ENCODE results near the gene TMEM161A. TPM values are rescaled to one million over a fixed set of nuclear protein-coding genes. Genes with fewer than 3 reads are reported as not detected.
"Not testable (repeated sequence)": the region's sequence is repeated elsewhere in the genome, so short reads cannot be mapped to it uniquely, and the experiment has no call there.

Gene TMEM161A
- total and polyA plus RNA-seq, 2 of the 13 experiments (the other 11 are each of a cell fraction or from before 2014, with no cell fraction given), result 25.9 to 31.4 TPM

DNA sequence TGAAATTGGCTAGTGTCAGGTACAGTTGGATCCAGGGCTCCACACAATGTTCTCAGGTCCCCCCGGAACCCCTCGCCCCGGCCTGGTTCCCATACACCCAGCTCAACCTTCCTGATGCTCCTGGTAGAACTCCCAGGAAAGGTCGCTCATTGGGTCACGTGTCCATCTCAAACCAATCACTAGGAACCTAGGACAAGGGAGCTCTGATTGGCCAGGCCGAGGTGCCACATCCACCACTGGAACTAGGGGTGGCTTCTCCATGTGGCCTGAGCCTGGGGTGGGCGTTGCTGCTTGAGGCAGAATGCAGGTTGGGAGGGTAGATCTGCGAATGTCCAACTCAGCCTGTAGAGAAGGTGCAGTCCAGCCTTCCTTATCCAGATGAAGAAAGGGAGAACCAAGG lies 38.7 kb upstream of the TMEM161A start:
- in situ Hi-C loops (cut with HindIII; ENCODE audit: extremely low pct_ligation_motif_present, low pct_unique_long_range_greater_than_20kb) (loop anchor here (5.0 kb wide), 1 partner anchor 35 kb away; no protein-coding TSS in a partner anchor), intact Hi-C loops (cut with micrococcal nuclease; ENCODE audit: unreplicated experiment) (no loop called here)
- no peak overlapping the region for H3K4me3 ChIP-seq (replicated peaks in 1 of 3; ENCODE audit: insufficient read depth in 1 of 3, low read depth in 2 of 3, low read length in 3 of 3)
- no peaks in the 10 kb centered on the region for H3K9me3 ChIP-seq (ENCODE audit: low read length)
- DNase-seq (ENCODE audit: low spot score) (no peak), FAIRE-seq (no peak), ATAC-seq (no peak)
- no peaks in the 10 kb centered on the region for H4K20me1 ChIP-seq (ENCODE audit: insufficient read depth, low read length)
- CTCF ChIA-PET (ENCODE audit: low intra/inter-chr PET ratio, low total read pairs), result no interaction called here
- peaks cover 1 to 6% of the 10 kb centered on the region in 2 experiments; a peak in 1 of 5 replicates for H3K36me3 ChIP-seq (replicated peaks in 1 of 2; ENCODE audit: control insufficient read depth in 1 of 2, insufficient read depth in 2 of 2, low read length in 2 of 2)
- no peaks in the 10 kb centered on the region for H3K79me2 ChIP-seq (ENCODE audit: insufficient read depth, low read length)
- POLR2A ChIA-PET, result no interaction called here
- TF ChIP-seq ZNF747 (CRISPR knock-in tag; IDR thresholded peaks at IDR 0.05; ENCODE audit: borderline replicate concordance), result no peak
- no peak for TF ChIP-seq MYNN (CRISPR knock-in tag; IDR thresholded peaks at IDR 0.05; ENCODE audit: low read depth)
- TF ChIP-seq, protein P1, sequence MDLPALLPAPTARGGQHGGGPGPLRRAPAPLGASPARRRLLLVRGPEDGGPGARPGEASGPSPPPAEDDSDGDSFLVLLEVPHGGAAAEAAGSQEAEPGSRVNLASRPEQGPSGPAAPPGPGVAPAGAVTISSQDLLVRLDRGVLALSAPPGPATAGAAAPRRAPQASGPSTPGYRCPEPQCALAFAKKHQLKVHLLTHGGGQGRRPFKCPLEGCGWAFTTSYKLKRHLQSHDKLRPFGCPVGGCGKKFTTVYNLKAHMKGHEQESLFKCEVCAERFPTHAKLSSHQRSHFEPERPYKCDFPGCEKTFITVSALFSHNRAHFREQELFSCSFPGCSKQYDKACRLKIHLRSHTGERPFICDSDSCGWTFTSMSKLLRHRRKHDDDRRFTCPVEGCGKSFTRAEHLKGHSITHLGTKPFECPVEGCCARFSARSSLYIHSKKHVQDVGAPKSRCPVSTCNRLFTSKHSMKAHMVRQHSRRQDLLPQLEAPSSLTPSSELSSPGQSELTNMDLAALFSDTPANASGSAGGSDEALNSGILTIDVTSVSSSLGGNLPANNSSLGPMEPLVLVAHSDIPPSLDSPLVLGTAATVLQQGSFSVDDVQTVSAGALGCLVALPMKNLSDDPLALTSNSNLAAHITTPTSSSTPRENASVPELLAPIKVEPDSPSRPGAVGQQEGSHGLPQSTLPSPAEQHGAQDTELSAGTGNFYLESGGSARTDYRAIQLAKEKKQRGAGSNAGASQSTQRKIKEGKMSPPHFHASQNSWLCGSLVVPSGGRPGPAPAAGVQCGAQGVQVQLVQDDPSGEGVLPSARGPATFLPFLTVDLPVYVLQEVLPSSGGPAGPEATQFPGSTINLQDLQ (CRISPR knock-in tag; IDR thresholded peaks at IDR 0.05), result no peak
- TF ChIP-seq ZNF329 (CRISPR knock-in tag; IDR thresholded peaks at IDR 0.05; ENCODE audit: low read depth), result 0 out of 2 replicates have a peak, but pooled peaks have one; percentile 35
- peaks cover 29% of the 10 kb centered on the region for H3K4me1 ChIP-seq (ENCODE audit: insufficient read depth, low read length)
- H3K4me2 ChIP-seq (ENCODE audit: low read depth, low read length), result no peak overlapping the region
- H2AFZ ChIP-seq (ENCODE audit: low read length), result no peak overlapping the region
- BruUV-seq (replicated peaks), result no TSS peak
- no peak overlapping the region for H3K9ac ChIP-seq (ENCODE audit: insufficient read depth, low read depth, low read length)
- H3K27ac ChIP-seq (ENCODE audit: extremely low read length, insufficient read depth, low read length), result no peak overlapping the region
- WGBS (ENCODE audit: low lambda C conversion rate), result 89% methylated on average over 8 of the region's 8 CpGs
- no peaks in the 10 kb centered on the region for H3K27me3 ChIP-seq (ENCODE audit: control insufficient read depth in 1 of 2, insufficient read depth in 2 of 2, low read length in 2 of 2)

DNA sequence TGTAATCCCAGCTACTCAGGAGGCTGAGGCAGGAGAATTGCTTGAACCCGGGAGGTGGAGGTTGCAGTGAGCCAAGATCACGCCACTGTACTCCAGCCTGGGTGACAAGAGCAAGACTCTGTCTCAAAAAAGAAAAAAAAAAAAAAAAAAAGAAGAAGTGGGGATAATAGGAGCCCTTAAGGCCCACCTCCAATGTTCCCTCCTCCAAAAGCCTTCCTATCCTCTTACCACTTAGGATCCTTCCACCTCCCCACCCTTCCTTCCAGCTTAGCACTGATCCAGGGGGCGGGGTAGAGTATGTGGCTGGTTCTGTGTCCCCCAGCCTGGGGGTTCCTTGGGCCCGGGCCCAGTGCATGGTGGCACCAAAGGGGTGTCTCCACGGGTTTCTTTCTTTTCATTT lies 35.0 kb upstream of the TMEM161A start:
- POLR2A ChIA-PET, result interaction anchor here (0.7 to 2.7 kb wide), 2 partner anchors 29 to 217 kb away, joined by 4 to 9 read pairs; partner anchors contain the start of gene NR2C2AP
- H3K4me2 ChIP-seq (ENCODE audit: low read depth, low read length); H3K4me3 ChIP-seq (replicated peaks in 1 of 3; ENCODE audit: insufficient read depth in 1 of 3, low read depth in 2 of 3, low read length in 3 of 3); H4K20me1 ChIP-seq (ENCODE audit: insufficient read depth, low read length); H3K79me2 ChIP-seq (ENCODE audit: insufficient read depth, low read length); FAIRE-seq; H3K27me3 ChIP-seq (ENCODE audit: control insufficient read depth in 1 of 2, insufficient read depth in 2 of 2, low read length in 2 of 2); in situ Hi-C loops (cut with HindIII; ENCODE audit: extremely low pct_ligation_motif_present, low pct_unique_long_range_greater_than_20kb); H3K36me3 ChIP-seq (replicated peaks in 1 of 2; ENCODE audit: control insufficient read depth in 1 of 2, insufficient read depth in 2 of 2, low read length in 2 of 2); H3K27ac ChIP-seq (ENCODE audit: extremely low read length, insufficient read depth, low read length); H3K9ac ChIP-seq (ENCODE audit: insufficient read depth, low read depth, low read length); H3K9me3 ChIP-seq (ENCODE audit: low read length); ATAC-seq; H2AFZ ChIP-seq (ENCODE audit: low read length); BruUV-seq (replicated peaks); DNase-seq (ENCODE audit: low spot score): not testable (repeated sequence)
- H3K4me1 ChIP-seq (ENCODE audit: insufficient read depth, low read length), result peaks cover 63% of the 10 kb centered on the region
- intact Hi-C loops (cut with micrococcal nuclease; ENCODE audit: unreplicated experiment), result loop anchor here (5.0 kb wide), 1 partner anchor 36 kb away; the partner anchor contains the start of gene TMEM161A
- 83% methylated on average over 5 of the region's 5 CpGs for WGBS (ENCODE audit: low lambda C conversion rate)
- CTCF ChIA-PET (ENCODE audit: low intra/inter-chr PET ratio, low total read pairs), result interaction anchor here (3.2 kb wide), 1 partner anchor 27 kb away, joined by 88 read pairs; no protein-coding TSS in a partner anchor
